GM03348 (cell line): Measurements from ENCODE around the gene BAIAP2L2.
"Not testable (repeated sequence)": the region's sequence is repeated elsewhere in the genome, so short reads cannot be mapped to it uniquely, and the experiment has no call there.

Source experiments
- DNase-seq: peaks from one replicate; pipeline ENCODE4 v3.0.0; 2012; ENCODE audit warnings: low spot score

Gene BAIAP2L2

GRCh38 chr22:38127869-38128268 is 17.4 kb upstream of the BAIAP2L2 start:
- DNase-seq, result no peak

GRCh38 chr22:38126928-38127668 is 16.6 kb upstream of the BAIAP2L2 start:
- no peak for DNase-seq

GRCh38 chr22:38125751-38126201 is 15.3 kb upstream of the BAIAP2L2 start:
- DNase-seq, result no peak

GRCh38 chr22:38125038-38125610 is 14.6 kb upstream of the BAIAP2L2 start:
- DNase-seq, result no peak

- DNase-seq, result no peak
Observed at GRCh38 chr22:38124236-38124974, 13.9 kb upstream of the BAIAP2L2 start.

GRCh38 chr22:38122616-38123015 is 12.1 kb upstream of the BAIAP2L2 start:
- no peak for DNase-seq

GRCh38 chr22:38120359-38121110 is 10.1 kb upstream of the BAIAP2L2 start:
- no peak for DNase-seq

GRCh38 chr22:38118747-38119146 is 8.3 kb upstream of the BAIAP2L2 start:
- DNase-seq, result not testable (repeated sequence)

GRCh38 chr22:38118182-38118581 is 7.7 kb upstream of the BAIAP2L2 start:
- no peak for DNase-seq

GRCh38 chr22:38117556-38117955 is 7.1 kb upstream of the BAIAP2L2 start:
- not testable (repeated sequence) for DNase-seq

- no peak for DNase-seq
Observed at GRCh38 chr22:38115423-38116205, 5.1 kb upstream of the BAIAP2L2 start.

- DNase-seq, result peak; percentile 96
Observed at GRCh38 chr22:38114484-38115398, 4.3 kb upstream of the BAIAP2L2 start.

GRCh38 chr22:38112381-38112780 is 1.9 kb upstream of the BAIAP2L2 start:
- no peak for DNase-seq

GRCh38 chr22:38111925-38112355 is 1.5 kb upstream of the BAIAP2L2 start:
- DNase-seq, result no peak

GRCh38 chr22:38110863-38111852 is 674 bp upstream of the BAIAP2L2 start:
- peak; percentile 70 for DNase-seq

GRCh38 chr22:38109371-38110001 is 998 bp downstream of the BAIAP2L2 start:
- no peak for DNase-seq

- DNase-seq, result no peak
Observed at GRCh38 chr22:38108561-38109319, 1.7 kb downstream of the BAIAP2L2 start.
